Gastroesophageal sphincter (tissue), 3 donors: Measurements from ENCODE around the gene ABCG8.

Experiments used
- POLR2A ChIP-seq, 2 donors: fragments of 450-650 bp; IDR thresholded peaks; one replicate each; pipeline ENCODE4 v1.6.1; 2017; ENCODE audit warnings: antibody characterized with exemption in 2 of 2, mild to moderate bottlenecking in 2 of 2, moderate library complexity in 1 of 2
- TF ChIP-seq, protein P1 (sequence below), 4 experiments: fragments of 200-600 bp in 2 of 4; fragments of 450-650 bp in 2 of 4; sonication (generic) in 1 of 4; IDR thresholded peaks; one replicate each; pipeline ENCODE4 v1.5.1; 2017 to 2019; ENCODE audit warnings: antibody characterized with exemption in 4 of 4, mild to moderate bottlenecking in 2 of 4, moderate library complexity in 2 of 4

- TF ChIP-seq POLR2A (IDR thresholded peaks at IDR 0.05), result no peak
- TF ChIP-seq, protein P1, sequence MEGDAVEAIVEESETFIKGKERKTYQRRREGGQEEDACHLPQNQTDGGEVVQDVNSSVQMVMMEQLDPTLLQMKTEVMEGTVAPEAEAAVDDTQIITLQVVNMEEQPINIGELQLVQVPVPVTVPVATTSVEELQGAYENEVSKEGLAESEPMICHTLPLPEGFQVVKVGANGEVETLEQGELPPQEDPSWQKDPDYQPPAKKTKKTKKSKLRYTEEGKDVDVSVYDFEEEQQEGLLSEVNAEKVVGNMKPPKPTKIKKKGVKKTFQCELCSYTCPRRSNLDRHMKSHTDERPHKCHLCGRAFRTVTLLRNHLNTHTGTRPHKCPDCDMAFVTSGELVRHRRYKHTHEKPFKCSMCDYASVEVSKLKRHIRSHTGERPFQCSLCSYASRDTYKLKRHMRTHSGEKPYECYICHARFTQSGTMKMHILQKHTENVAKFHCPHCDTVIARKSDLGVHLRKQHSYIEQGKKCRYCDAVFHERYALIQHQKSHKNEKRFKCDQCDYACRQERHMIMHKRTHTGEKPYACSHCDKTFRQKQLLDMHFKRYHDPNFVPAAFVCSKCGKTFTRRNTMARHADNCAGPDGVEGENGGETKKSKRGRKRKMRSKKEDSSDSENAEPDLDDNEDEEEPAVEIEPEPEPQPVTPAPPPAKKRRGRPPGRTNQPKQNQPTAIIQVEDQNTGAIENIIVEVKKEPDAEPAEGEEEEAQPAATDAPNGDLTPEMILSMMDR (IDR thresholded peaks at IDR 0.05), result no peak
Observed at GRCh38 chr2:43885132-43885632, 46.4 kb downstream of the ABCG8 start.
